Measurements from ENCODE around the gene CFAP52. TPM values are rescaled to one million over a fixed set of nuclear protein-coding genes. Genes with fewer than 3 reads are reported as not detected.

Gene CFAP52
- total RNA-seq, 1 experiment from 2014 or later: not detected

DNA sequence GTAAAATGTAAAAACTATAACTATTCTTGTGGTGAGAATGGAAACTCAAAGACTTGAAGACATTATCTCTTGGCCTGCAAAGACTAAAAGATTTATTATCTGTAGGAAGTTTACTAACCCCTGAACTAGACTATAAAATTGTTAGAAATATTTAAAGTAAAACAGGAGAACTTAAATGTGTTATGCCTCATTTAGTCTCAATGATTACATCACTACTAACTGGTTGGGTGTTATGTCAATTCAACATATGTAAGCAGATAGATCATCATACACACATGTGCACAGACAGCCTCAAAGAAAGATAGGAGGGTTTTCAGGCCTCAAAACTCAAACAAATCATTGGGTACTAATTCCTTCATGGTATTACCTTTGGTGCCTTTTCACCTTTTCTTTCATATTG is 8.4 kb upstream of the CFAP52 start:
- DNase-seq (ENCODE audit: low spot score) (no peak), ATAC-seq (no peak)
- peaks cover 12% of the 10 kb centered on the region for H3K36me3 Mint-ChIP-seq
- no peaks in the 10 kb centered on the region for H3K4me1 Mint-ChIP-seq
- TF ChIP-seq KAT7 (CRISPR knock-in tag; IDR thresholded peaks at IDR 0.05; ENCODE audit: borderline replicate concordance) (no peak), HMGA2 (CRISPR knock-in tag; IDR thresholded peaks at IDR 0.05) (no peak), SMAD4 (CRISPR knock-in tag; IDR thresholded peaks at IDR 0.05) (no peak), IRF2 (CRISPR knock-in tag; IDR thresholded peaks at IDR 0.05; ENCODE audit: borderline replicate concordance, low read depth) (no peak), PRRX2 (CRISPR knock-in tag; IDR thresholded peaks at IDR 0.05) (no peak), CREB1 (CRISPR knock-in tag; IDR thresholded peaks at IDR 0.05) (no peak), RORB (CRISPR knock-in tag; IDR thresholded peaks at IDR 0.05) (no peak), ZNF121 (CRISPR knock-in tag; IDR thresholded peaks at IDR 0.05) (no peak), EMX1 (CRISPR knock-in tag; IDR thresholded peaks at IDR 0.05) (no peak), ELF4 (CRISPR knock-in tag; IDR thresholded peaks at IDR 0.05; ENCODE audit: low read depth) (no peak), ZNF138 (CRISPR knock-in tag; conservative IDR thresholded peaks at IDR 0.05) (no peak), ESRRA (CRISPR knock-in tag; IDR thresholded peaks at IDR 0.05; ENCODE audit: borderline replicate concordance) (no peak)
- TF ChIP-seq, protein P1, sequence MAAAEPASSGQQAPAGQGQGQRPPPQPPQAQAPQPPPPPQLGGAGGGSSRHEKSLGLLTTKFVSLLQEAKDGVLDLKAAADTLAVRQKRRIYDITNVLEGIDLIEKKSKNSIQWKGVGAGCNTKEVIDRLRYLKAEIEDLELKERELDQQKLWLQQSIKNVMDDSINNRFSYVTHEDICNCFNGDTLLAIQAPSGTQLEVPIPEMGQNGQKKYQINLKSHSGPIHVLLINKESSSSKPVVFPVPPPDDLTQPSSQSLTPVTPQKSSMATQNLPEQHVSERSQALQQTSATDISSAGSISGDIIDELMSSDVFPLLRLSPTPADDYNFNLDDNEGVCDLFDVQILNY (CRISPR knock-in tag; IDR thresholded peaks at IDR 0.05): no peak
- TF ChIP-seq, protein P2, sequence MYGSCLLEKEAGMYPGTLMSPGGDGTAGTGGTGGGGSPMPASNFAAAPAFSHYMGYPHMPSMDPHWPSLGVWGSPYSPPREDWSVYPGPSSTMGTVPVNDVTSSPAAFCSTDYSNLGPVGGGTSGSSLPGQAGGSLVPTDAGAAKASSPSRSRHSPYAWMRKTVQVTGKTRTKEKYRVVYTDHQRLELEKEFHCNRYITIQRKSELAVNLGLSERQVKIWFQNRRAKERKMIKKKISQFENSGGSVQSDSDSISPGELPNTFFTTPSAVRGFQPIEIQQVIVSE (CRISPR knock-in tag; IDR thresholded peaks at IDR 0.05; ENCODE audit: borderline replicate concordance): no peak
- TF ChIP-seq, protein P3, sequence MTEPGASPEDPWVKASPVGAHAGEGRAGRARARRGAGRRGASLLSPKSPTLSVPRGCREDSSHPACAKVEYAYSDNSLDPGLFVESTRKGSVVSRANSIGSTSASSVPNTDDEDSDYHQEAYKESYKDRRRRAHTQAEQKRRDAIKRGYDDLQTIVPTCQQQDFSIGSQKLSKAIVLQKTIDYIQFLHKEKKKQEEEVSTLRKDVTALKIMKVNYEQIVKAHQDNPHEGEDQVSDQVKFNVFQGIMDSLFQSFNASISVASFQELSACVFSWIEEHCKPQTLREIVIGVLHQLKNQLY (CRISPR knock-in tag; IDR thresholded peaks at IDR 0.05): no peak
- TF ChIP-seq, protein P4, sequence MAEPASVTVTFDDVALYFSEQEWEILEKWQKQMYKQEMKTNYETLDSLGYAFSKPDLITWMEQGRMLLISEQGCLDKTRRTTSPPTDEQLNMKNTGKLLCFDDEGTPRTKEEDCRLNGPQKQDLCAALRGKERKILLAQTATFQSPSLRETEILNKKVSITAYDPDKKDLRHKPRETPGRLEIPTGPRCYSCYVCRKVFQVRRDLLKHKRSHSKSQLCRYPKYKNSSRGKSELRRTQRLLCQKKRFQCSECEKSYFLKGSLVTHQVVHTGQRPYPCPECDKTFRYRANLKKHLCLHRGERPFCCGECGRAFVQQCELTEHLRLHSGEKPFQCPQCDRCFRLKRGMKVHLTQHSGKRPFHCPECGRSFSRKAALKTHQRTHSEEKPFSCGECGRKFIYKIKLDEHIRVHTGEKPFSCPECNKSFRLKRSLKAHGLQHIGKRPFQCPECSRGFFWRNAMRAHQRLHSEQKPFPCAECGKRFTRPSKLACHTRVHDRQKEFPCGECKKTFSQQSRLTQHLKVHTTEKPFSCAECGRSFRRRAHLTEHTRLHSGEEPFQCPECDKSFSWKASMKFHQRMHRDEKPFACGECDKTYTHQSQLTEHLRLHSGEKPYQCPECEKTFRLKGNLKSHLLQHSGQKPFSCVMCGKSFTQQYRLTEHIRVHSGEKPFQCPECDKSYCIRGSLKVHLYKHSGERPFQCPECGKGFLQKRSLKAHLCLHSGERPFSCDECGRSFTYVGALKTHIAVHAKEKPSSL (CRISPR knock-in tag; conservative IDR thresholded peaks at IDR 0.05): no peak
- TF ChIP-seq, protein P5, sequence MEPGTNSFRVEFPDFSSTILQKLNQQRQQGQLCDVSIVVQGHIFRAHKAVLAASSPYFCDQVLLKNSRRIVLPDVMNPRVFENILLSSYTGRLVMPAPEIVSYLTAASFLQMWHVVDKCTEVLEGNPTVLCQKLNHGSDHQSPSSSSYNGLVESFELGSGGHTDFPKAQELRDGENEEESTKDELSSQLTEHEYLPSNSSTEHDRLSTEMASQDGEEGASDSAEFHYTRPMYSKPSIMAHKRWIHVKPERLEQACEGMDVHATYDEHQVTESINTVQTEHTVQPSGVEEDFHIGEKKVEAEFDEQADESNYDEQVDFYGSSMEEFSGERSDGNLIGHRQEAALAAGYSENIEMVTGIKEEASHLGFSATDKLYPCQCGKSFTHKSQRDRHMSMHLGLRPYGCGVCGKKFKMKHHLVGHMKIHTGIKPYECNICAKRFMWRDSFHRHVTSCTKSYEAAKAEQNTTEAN (CRISPR knock-in tag; IDR thresholded peaks at IDR 0.05): no peak
- ChIA-PET CTCF (no interaction called here), POLR2A (no interaction called here)
- no peaks in the 10 kb centered on the region for H3K27me3 Mint-ChIP-seq (ENCODE audit: low read depth)
- no peak overlapping the region for H3K4me3 Mint-ChIP-seq
- no peak overlapping the region for H3K27ac Mint-ChIP-seq
- H3K9me3 Mint-ChIP-seq: no peaks in the 10 kb centered on the region; the same call in 1 of the 2 replicates

DNA sequence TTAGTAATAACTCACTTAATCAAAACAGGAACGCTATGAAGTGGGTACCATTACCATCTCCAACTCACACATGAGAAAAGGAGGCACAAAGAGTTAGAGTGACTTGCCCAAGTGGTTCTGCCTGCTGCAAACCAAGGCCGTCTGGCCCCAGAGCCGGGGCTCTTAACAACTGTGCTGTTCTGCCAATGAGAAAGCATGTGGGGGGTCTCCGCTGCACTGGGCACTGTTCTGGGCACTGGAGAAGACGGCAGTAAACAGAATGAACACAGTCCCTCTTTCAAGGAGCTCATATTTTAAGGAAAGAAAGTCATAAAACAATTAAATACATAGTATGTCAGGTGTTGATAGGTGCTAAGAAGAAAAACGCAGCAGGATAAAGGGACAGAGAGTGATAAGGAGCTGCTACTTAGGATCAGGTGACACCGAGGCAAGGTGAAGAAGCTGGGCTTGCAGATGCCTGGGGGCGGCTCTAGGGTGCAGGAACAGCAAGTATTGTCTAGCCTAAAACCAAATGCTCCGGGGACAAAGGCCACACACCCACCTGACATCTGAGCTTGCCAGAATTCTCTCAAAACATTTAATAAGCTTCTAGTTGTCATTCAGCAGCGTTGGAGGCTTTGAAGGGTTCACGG is 7.4 kb upstream of the CFAP52 start:
- Mint-ChIP-seq H3K9me3 (peaks cover 7% of the 10 kb centered on the region), H3K27ac (0 out of 2 replicates have a peak overlapping the region, but pooled peaks have one; percentile 9), H3K27me3 (ENCODE audit: low read depth) (no peaks in the 10 kb centered on the region), H3K4me1 (no peaks in the 10 kb centered on the region), H3K36me3 (peaks cover 12% of the 10 kb centered on the region), H3K4me3 (no peak overlapping the region)
- DNase-seq (ENCODE audit: low spot score): no peak
- ATAC-seq: no peak
- ChIA-PET POLR2A (no interaction called here), CTCF (no interaction called here)
- TF ChIP-seq ZNF219 (CRISPR knock-in tag; IDR thresholded peaks at IDR 0.05; ENCODE audit: borderline replicate concordance) (no peak), ZNF416 (CRISPR knock-in tag; IDR thresholded peaks at IDR 0.05) (no peak), ZNF671 (CRISPR knock-in tag; IDR thresholded peaks at IDR 0.05) (no peak), FOXP1 (CRISPR knock-in tag; IDR thresholded peaks at IDR 0.05; ENCODE audit: borderline replicate concordance) (no peak), NR2C2 (CRISPR knock-in tag; IDR thresholded peaks at IDR 0.05) (no peak), KAT7 (CRISPR knock-in tag; IDR thresholded peaks at IDR 0.05; ENCODE audit: borderline replicate concordance) (no peak)
- TF ChIP-seq, protein P6, sequence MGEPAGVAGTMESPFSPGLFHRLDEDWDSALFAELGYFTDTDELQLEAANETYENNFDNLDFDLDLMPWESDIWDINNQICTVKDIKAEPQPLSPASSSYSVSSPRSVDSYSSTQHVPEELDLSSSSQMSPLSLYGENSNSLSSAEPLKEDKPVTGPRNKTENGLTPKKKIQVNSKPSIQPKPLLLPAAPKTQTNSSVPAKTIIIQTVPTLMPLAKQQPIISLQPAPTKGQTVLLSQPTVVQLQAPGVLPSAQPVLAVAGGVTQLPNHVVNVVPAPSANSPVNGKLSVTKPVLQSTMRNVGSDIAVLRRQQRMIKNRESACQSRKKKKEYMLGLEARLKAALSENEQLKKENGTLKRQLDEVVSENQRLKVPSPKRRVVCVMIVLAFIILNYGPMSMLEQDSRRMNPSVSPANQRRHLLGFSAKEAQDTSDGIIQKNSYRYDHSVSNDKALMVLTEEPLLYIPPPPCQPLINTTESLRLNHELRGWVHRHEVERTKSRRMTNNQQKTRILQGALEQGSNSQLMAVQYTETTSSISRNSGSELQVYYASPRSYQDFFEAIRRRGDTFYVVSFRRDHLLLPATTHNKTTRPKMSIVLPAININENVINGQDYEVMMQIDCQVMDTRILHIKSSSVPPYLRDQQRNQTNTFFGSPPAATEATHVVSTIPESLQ (CRISPR knock-in tag; IDR thresholded peaks at IDR 0.05): no peak
- TF ChIP-seq, protein P7, sequence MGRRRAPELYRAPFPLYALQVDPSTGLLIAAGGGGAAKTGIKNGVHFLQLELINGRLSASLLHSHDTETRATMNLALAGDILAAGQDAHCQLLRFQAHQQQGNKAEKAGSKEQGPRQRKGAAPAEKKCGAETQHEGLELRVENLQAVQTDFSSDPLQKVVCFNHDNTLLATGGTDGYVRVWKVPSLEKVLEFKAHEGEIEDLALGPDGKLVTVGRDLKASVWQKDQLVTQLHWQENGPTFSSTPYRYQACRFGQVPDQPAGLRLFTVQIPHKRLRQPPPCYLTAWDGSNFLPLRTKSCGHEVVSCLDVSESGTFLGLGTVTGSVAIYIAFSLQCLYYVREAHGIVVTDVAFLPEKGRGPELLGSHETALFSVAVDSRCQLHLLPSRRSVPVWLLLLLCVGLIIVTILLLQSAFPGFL (CRISPR knock-in tag; IDR thresholded peaks at IDR 0.05; ENCODE audit: borderline replicate concordance): no peak
- TF ChIP-seq, protein P8, sequence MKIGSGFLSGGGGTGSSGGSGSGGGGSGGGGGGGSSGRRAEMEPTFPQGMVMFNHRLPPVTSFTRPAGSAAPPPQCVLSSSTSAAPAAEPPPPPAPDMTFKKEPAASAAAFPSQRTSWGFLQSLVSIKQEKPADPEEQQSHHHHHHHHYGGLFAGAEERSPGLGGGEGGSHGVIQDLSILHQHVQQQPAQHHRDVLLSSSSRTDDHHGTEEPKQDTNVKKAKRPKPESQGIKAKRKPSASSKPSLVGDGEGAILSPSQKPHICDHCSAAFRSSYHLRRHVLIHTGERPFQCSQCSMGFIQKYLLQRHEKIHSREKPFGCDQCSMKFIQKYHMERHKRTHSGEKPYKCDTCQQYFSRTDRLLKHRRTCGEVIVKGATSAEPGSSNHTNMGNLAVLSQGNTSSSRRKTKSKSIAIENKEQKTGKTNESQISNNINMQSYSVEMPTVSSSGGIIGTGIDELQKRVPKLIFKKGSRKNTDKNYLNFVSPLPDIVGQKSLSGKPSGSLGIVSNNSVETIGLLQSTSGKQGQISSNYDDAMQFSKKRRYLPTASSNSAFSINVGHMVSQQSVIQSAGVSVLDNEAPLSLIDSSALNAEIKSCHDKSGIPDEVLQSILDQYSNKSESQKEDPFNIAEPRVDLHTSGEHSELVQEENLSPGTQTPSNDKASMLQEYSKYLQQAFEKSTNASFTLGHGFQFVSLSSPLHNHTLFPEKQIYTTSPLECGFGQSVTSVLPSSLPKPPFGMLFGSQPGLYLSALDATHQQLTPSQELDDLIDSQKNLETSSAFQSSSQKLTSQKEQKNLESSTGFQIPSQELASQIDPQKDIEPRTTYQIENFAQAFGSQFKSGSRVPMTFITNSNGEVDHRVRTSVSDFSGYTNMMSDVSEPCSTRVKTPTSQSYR (CRISPR knock-in tag; IDR thresholded peaks at IDR 0.05): no peak

Data from WTC11 (cell line).